PFSK-1 (cell line): Measurements from ENCODE around the gene NOTCH3.

Experiments
- FOXP2 ChIP-seq: optimal IDR thresholded peaks from 2 replicates; pipeline ENCODE3; 2011; ENCODE audit warnings: borderline replicate concordance, control low read depth, inconsistent platforms; ENCODE audit not compliant: insufficient read depth; ENCODE audit errors: extremely low read length, extremely low read depth
- POLR2AphosphoS5 ChIP-seq: IDR thresholded peaks from 2 replicates; pipeline ENCODE4 v1.6.1; 2012; ENCODE audit warnings: low read depth, mild to moderate bottlenecking, control low read depth, low read length, moderate library complexity
- TF ChIP-seq, protein P1 (sequence below), 2 experiments: IDR thresholded peaks; 2 replicates each; pipeline versions ENCODE4 v1.6.1 to v1.8.0; 2011 to 2012; ENCODE audit warnings: low read depth in 2 of 2, low read length in 2 of 2, control low read depth in 1 of 2, inconsistent platforms in 1 of 2, mild to moderate bottlenecking in 1 of 2, moderate library complexity in 1 of 2; ENCODE audit not compliant: insufficient read depth in 1 of 2

DNA sequence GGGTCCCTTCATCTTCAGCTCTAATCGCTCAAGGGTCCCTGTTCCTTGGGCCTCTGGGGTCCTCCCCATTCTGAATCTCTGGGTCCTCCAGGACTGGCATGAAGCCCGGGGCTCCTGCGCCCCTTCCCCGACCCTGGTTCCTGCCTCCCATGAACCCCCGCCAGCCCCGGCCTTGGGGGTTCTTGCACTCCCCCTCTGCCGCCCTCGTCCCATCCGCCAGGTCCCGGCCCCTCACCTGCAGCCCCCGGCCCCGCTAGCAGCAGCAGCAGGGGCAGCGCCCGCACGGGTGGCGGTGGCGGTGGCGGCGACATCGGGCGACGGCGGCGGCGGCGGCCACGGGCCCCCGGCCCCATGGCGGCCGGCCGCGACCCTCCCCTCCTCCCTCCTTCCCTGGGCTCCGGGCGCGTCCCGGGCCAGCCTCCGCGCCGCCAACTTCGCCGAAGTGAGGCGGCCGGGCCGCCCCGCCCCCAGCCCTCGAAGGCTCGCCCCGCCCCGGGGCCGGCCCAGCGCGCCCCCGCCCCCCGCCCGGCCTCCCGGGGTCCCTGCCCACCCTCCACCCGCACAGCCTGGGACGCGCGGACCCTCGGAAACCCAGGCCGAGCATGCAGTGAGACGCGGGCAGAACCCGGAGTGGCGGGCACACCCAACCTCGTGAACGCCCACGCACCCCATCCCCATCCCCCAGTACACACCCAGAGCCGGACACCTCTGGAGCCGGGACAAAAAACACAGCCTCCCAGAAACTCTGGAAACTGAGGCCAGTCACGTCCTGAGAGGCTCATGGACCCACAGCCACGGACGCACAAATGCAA, at the start of gene NOTCH3:
- no peak for TF ChIP-seq POLR2AphosphoS5
- TF ChIP-seq FOXP2, result peak; percentile 53
- TF ChIP-seq, protein P1, sequence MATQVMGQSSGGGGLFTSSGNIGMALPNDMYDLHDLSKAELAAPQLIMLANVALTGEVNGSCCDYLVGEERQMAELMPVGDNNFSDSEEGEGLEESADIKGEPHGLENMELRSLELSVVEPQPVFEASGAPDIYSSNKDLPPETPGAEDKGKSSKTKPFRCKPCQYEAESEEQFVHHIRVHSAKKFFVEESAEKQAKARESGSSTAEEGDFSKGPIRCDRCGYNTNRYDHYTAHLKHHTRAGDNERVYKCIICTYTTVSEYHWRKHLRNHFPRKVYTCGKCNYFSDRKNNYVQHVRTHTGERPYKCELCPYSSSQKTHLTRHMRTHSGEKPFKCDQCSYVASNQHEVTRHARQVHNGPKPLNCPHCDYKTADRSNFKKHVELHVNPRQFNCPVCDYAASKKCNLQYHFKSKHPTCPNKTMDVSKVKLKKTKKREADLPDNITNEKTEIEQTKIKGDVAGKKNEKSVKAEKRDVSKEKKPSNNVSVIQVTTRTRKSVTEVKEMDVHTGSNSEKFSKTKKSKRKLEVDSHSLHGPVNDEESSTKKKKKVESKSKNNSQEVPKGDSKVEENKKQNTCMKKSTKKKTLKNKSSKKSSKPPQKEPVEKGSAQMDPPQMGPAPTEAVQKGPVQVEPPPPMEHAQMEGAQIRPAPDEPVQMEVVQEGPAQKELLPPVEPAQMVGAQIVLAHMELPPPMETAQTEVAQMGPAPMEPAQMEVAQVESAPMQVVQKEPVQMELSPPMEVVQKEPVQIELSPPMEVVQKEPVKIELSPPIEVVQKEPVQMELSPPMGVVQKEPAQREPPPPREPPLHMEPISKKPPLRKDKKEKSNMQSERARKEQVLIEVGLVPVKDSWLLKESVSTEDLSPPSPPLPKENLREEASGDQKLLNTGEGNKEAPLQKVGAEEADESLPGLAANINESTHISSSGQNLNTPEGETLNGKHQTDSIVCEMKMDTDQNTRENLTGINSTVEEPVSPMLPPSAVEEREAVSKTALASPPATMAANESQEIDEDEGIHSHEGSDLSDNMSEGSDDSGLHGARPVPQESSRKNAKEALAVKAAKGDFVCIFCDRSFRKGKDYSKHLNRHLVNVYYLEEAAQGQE (IDR thresholded peaks at IDR 0.05; ENCODE audit: insufficient read depth in 1 of 2, low read depth in 2 of 2, low read length in 2 of 2), result no peak
